Neural cell (in vitro differentiated cells): ENCODE measurements around the gene MED13L. TPM values are rescaled to one million over a fixed set of nuclear protein-coding genes. Genes with fewer than 3 reads are reported as not detected.

Experiments
- H2AFZ ChIP-seq: fragments of 200-600, 300-800 bp; sonication (generic), shearing (Covaris generic); 2 replicates; pipeline ENCODE4 v1.6.0; 2014; ENCODE audit warnings: low read depth, mild to moderate bottlenecking, antibody characterized with exemption, low read length, moderate library complexity
- H3F3A ChIP-seq: fragments of 200-600 bp; shearing (Covaris generic); 2 replicates; pipeline ENCODE4 v1.6.1; 2016; ENCODE audit warnings: mild to moderate bottlenecking, moderate library complexity, mixed read lengths, antibody characterized with exemption, low read length; ENCODE audit not compliant: insufficient read depth, poor library complexity, severe bottlenecking
- H3K27ac ChIP-seq: fragments of 200-600, 300-800 bp; sonication (generic), shearing (Covaris generic); 2 replicates; pipeline ENCODE4 v1.5.1; 2014; ENCODE audit warnings: mild to moderate bottlenecking, low read length, moderate library complexity
- H3K27me3 ChIP-seq: fragments of 300-800, 200-600 bp; sonication (generic), shearing (Covaris generic); 2 replicates; pipeline ENCODE4 v1.6.0; 2014; ENCODE audit warnings: mild to moderate bottlenecking, low read depth, low read length, moderate library complexity; ENCODE audit not compliant: insufficient read depth
- H3K36me3 ChIP-seq: fragments of 300-800, 200-600 bp; sonication (generic), shearing (Covaris generic); 2 replicates; pipeline ENCODE4 v1.5.1; 2014; ENCODE audit warnings: mild to moderate bottlenecking, antibody characterized with exemption, low read length, moderate library complexity; ENCODE audit not compliant: insufficient read depth
- H3K4me2 ChIP-seq: fragments of 300-800, 200-600 bp; sonication (generic), shearing (Covaris generic); 2 replicates; pipeline ENCODE4 v1.6.0; 2014; ENCODE audit warnings: mild to moderate bottlenecking, low read length
- H3K4me3 ChIP-seq: fragments of 300-800, 200-600 bp; sonication (generic), shearing (Covaris generic); 2 replicates; pipeline ENCODE4 v1.5.1; 2014; ENCODE audit warnings: mild to moderate bottlenecking, low read length, moderate library complexity
- H3K79me2 ChIP-seq: fragments of 200-600 bp; shearing (Covaris generic); replicated peaks from 2 replicates; pipeline ENCODE4 v1.6.0; 2014; ENCODE audit warnings: mild to moderate bottlenecking, low read length, moderate library complexity; ENCODE audit not compliant: insufficient read depth
- H3K9ac ChIP-seq: fragments of 300-800, 200-600 bp; sonication (generic), shearing (Covaris generic); 2 replicates; pipeline ENCODE4 v1.6.1; 2016; ENCODE audit warnings: mild to moderate bottlenecking, low read length, mixed read lengths
- H3K9me2 ChIP-seq: fragments of 200-600 bp; shearing (Covaris generic); 2 replicates; pipeline ENCODE4 v1.6.1; 2016; ENCODE audit warnings: mild to moderate bottlenecking, low read length, mixed read lengths; ENCODE audit not compliant: insufficient read depth
- H3K9me3 ChIP-seq: fragments of 200-600, 300-800 bp; sonication (generic), shearing (Covaris generic); 2 replicates; pipeline ENCODE4 v1.6.1; 2016; ENCODE audit warnings: mild to moderate bottlenecking, mixed run types, low read length, moderate library complexity, mixed read lengths
- H4K20me1 ChIP-seq: fragments of 200-600 bp; shearing (Covaris generic); 2 replicates; pipeline ENCODE4 v1.6.1; 2016; ENCODE audit warnings: mild to moderate bottlenecking, mixed run types; ENCODE audit not compliant: insufficient read depth
- CTCF ChIP-seq: fragments of 450-650 bp; IDR thresholded peaks from 2 replicates; pipeline ENCODE4 v1.5.1; 2014; ENCODE audit warnings: antibody characterized with exemption, mild to moderate bottlenecking, moderate library complexity; ENCODE audit not compliant: poor library complexity, severe bottlenecking
- EP300 ChIP-seq: fragments of 450-650 bp; conservative IDR thresholded peaks from 2 replicates; pipeline ENCODE4 v1.6.1; 2014; ENCODE audit warnings: antibody characterized with exemption, mild to moderate bottlenecking, moderate library complexity; ENCODE audit not compliant: poor library complexity, severe bottlenecking
- EZH2 ChIP-seq: fragments of 200-600, 300-800 bp; shearing (Covaris generic), sonication (generic); IDR thresholded peaks from 2 replicates; pipeline ENCODE4 v1.6.1; 2014; ENCODE audit warnings: antibody characterized with exemption, low read length, borderline replicate concordance, mild to moderate bottlenecking; ENCODE audit not compliant: insufficient read depth, poor library complexity, severe bottlenecking
- MXI1 ChIP-seq: fragments of 450-650 bp; conservative IDR thresholded peaks from 2 replicates; pipeline ENCODE4 v1.6.1; 2014; ENCODE audit warnings: antibody characterized with exemption, mild to moderate bottlenecking; ENCODE audit not compliant: poor library complexity, severe bottlenecking
- POLR2AphosphoS5 ChIP-seq: IDR thresholded peaks from 2 replicates; pipeline ENCODE4 v1.6.1; 2012
- RAD21 ChIP-seq: fragments of 450-650 bp; conservative IDR thresholded peaks from 2 replicates; pipeline ENCODE4 v1.6.1; 2014; ENCODE audit warnings: antibody characterized with exemption, mild to moderate bottlenecking, moderate library complexity
- REST ChIP-seq: IDR thresholded peaks from 2 replicates; pipeline ENCODE4 v1.6.1; 2012; ENCODE audit warnings: borderline replicate concordance
- SMC3 ChIP-seq: fragments of 450-650 bp; conservative IDR thresholded peaks from 2 replicates; pipeline ENCODE4 v1.6.1; 2014; ENCODE audit warnings: antibody characterized with exemption, mild to moderate bottlenecking, moderate library complexity; ENCODE audit not compliant: poor library complexity
- TAF1 ChIP-seq: IDR thresholded peaks from 2 replicates; pipeline ENCODE4 v1.6.1; 2012; ENCODE audit warnings: low read depth
- polyA plus RNA-seq: library from polyadenylated mRNA; depleted of rRNA; stranded (reverse); fragments of >200 nt; gene quantifications from 2 replicates; pipeline ENCODE4 v1.2.3, GENCODE V29; 2014

Gene MED13L
- polyA plus RNA-seq, 1 donor from 2014 or later = 38.9 TPM

GRCh38 chr12:116266631-116267349 lies 10.7 kb downstream of the MED13L start:
- H3K27me3 ChIP-seq = no peaks in the 10 kb centered on the region
- peaks cover 90% of the 10 kb centered on the region for H3K79me2 ChIP-seq
- H3F3A ChIP-seq = no peaks in the 10 kb centered on the region
- no peak overlapping the region for H2AFZ ChIP-seq
- peaks cover 9% of the 10 kb centered on the region for H4K20me1 ChIP-seq
- H3K9me3 ChIP-seq = no peaks in the 10 kb centered on the region
- no peak overlapping the region for H3K4me3 ChIP-seq
- no peaks in the 10 kb centered on the region for H3K9me2 ChIP-seq
- H3K36me3 ChIP-seq = no peaks in the 10 kb centered on the region
- no peak overlapping the region for H3K4me2 ChIP-seq
- H3K27ac ChIP-seq = no peak overlapping the region
- no peak overlapping the region for H3K9ac ChIP-seq
- TF ChIP-seq RAD21 = no peak
- no peak for TF ChIP-seq TAF1
- no peak for TF ChIP-seq SMC3
- no peak for TF ChIP-seq EZH2
- no peak for TF ChIP-seq POLR2AphosphoS5
- no peak for TF ChIP-seq REST
- no peak for TF ChIP-seq EP300
- no peak for TF ChIP-seq CTCF
- TF ChIP-seq MXI1 = no peak

DNA sequence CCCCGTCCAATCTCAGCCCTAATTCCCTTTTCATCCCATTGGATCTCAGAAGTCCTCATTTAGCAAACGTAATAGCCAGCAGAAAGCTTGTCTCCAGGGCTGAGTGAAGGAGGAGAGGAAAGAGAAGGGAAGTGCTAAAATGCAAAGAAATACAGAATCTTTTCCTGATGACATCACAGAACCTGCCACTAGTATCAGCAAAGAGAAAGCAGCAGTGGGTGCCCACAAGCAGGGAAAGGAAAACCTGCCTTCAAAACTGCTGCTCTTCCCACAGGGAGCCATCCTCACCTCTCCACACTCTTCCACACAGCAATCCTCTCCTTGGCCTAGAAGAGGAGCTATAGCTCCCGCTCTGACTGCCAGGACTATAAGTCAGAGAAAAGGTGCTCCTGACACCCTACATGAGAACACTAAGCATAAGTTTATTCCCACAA lies 11.3 kb downstream of the MED13L start:
- H3K4me3 ChIP-seq = no peak overlapping the region
- peaks cover 6% of the 10 kb centered on the region for H4K20me1 ChIP-seq
- no peaks in the 10 kb centered on the region for H3K9me2 ChIP-seq
- no peak for TF ChIP-seq EP300
- TF ChIP-seq SMC3 = no peak
- no peak for TF ChIP-seq TAF1
- no peak for TF ChIP-seq POLR2AphosphoS5
- TF ChIP-seq CTCF = no peak
- TF ChIP-seq MXI1 = no peak
- no peak for TF ChIP-seq RAD21
- TF ChIP-seq REST = no peak
- no peak for TF ChIP-seq EZH2
- H3K27ac ChIP-seq = no peak overlapping the region
- H3K27me3 ChIP-seq = no peaks in the 10 kb centered on the region
- H3K36me3 ChIP-seq = no peaks in the 10 kb centered on the region
- no peaks in the 10 kb centered on the region for H3F3A ChIP-seq
- H3K4me2 ChIP-seq = no peak overlapping the region
- no peak overlapping the region for H3K9ac ChIP-seq
- no peak overlapping the region for H2AFZ ChIP-seq
- peaks cover 91% of the 10 kb centered on the region for H3K79me2 ChIP-seq
- H3K9me3 ChIP-seq = no peaks in the 10 kb centered on the region
